BLaER1 treated with 17β-estradiol and CSF1 and Interleukin-3, amounts not matched to agents 10 nM and 100 nM (cell line): ENCODE data around the gene RABL3.
"Not testable (repeated sequence)": the region's sequence is repeated elsewhere in the genome, so short reads cannot be mapped to it uniquely, and the experiment has no call there.

Experiments used
- H3K27ac ChIP-seq, 11 experiments: shearing (Covaris generic); formaldehyde crosslinking; 2 replicates each; pipeline ENCODE4 v1.8.1; 2022
- H3K27me3 ChIP-seq, 11 experiments: shearing (Covaris generic); formaldehyde crosslinking; 2 replicates each; pipeline ENCODE4 v1.8.1; 2022
- H3K36me3 ChIP-seq, 11 experiments: shearing (Covaris generic); formaldehyde crosslinking; 2 replicates each; pipeline ENCODE4 v1.8.1; 2022
- H3K4me1 ChIP-seq, 10 experiments: shearing (Covaris generic); formaldehyde crosslinking; 2 replicates each; pipeline ENCODE4 v1.8.1; 2022
- H3K4me2 ChIP-seq, 11 experiments: shearing (Covaris generic); formaldehyde crosslinking; 2 replicates each; pipeline ENCODE4 v1.8.1; 2022
- H3K4me3 ChIP-seq, 10 experiments: shearing (Covaris generic); formaldehyde crosslinking; 2 replicates each; pipeline ENCODE4 v1.8.1; 2022
- H3K9ac ChIP-seq, 11 experiments: shearing (Covaris generic); formaldehyde crosslinking; 2 replicates each; pipeline ENCODE4 v1.8.1; 2022
- H3K9me3 ChIP-seq, 11 experiments: shearing (Covaris generic); formaldehyde crosslinking; replicated peaks in 1 of 11; 2 replicates each; pipeline ENCODE4 v1.8.1; 2022
- H4K20me1 ChIP-seq, 11 experiments: shearing (Covaris generic); formaldehyde crosslinking; 2 replicates each; pipeline ENCODE4 v1.8.1; 2022
- Cebpa-rat ChIP-seq, 11 experiments: shearing (Covaris generic); IDR thresholded peaks; 2 replicates each; pipeline ENCODE4 v1.8.1; 2022

RABL3 gene

DNA sequence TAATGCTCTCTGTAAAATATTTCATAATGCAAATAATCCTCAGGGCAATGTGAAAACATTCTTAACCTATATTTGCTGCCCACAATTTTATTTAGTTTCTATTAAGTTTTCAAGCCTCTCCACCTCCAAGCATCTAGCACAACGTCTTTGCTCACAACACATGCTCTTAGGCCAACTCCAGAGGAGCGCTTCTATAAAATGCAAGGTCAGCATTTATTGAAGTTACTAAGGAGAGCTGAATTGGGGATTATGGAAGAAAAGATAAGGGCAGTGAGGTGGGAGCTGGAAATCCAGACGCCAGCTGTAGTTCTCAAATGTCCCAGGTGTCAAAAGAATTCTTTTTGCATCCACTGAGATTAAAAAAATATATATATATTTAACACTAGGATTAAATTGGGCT is 996 bp downstream of the RABL3 start:
- H3K4me2 ChIP-seq: peak overlapping the region; percentile 68 to 85 (median 73)
- peaks cover 16 to 29% (median 21%) of the 10 kb centered on the region in 10 experiments for H3K4me1 ChIP-seq
- no peak for TF ChIP-seq Cebpa-rat (IDR thresholded peaks at IDR 0.05)
- peaks cover 16 to 27% (median 20%) of the 10 kb centered on the region in 11 experiments for H3K36me3 ChIP-seq
- H3K9me3 ChIP-seq: peaks cover 18 to 30% (median 22%) of the 10 kb centered on the region in 11 experiments
- H4K20me1 ChIP-seq: peaks cover 0 to 9% (median 0%) of the 10 kb centered on the region in 11 experiments; a peak in 4 of 22 replicates
- peak overlapping the region; percentile 81 to 97 (median 88) for H3K4me3 ChIP-seq
- peak overlapping the region in 9 of 11 experiments; percentile 89 to 99 (median 93); a peak in 15 of 22 replicates for H3K27ac ChIP-seq
- peak overlapping the region; percentile 85 to 97 (median 90); a peak in 17 of 22 replicates for H3K9ac ChIP-seq
- no peaks in the 10 kb centered on the region for H3K27me3 ChIP-seq

DNA sequence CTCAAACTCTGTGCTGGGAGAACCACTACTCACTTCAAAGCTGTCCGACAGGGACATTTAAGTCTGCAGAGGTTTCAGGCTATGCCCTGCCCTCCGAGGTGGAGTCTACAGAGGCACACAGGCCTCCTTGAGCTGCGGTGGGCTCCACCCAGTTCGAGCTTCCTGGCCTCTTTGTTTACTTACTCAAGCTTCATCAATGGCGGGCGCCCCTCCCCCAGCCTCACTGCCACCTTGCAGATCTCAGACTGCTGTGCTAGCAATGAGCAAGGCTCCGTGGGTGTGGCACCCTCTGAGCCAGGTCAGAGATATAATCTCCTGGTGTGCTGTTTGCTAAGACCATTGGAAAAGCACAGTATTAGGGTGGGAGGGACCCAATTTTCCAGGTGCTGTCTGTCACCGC is 4.3 kb downstream of the RABL3 start:
- H3K27ac ChIP-seq, H3K27me3 ChIP-seq, H3K4me3 ChIP-seq, H4K20me1 ChIP-seq, H3K9ac ChIP-seq, H3K4me2 ChIP-seq: not testable (repeated sequence)
- peaks cover 25 to 50% (median 32%) of the 10 kb centered on the region in 11 experiments for H3K9me3 ChIP-seq
- peaks cover 15 to 27% (median 19%) of the 10 kb centered on the region in 11 experiments for H3K36me3 ChIP-seq
- peaks cover 5 to 11% (median 7%) of the 10 kb centered on the region in 10 experiments; a peak in 16 of 20 replicates for H3K4me1 ChIP-seq

DNA sequence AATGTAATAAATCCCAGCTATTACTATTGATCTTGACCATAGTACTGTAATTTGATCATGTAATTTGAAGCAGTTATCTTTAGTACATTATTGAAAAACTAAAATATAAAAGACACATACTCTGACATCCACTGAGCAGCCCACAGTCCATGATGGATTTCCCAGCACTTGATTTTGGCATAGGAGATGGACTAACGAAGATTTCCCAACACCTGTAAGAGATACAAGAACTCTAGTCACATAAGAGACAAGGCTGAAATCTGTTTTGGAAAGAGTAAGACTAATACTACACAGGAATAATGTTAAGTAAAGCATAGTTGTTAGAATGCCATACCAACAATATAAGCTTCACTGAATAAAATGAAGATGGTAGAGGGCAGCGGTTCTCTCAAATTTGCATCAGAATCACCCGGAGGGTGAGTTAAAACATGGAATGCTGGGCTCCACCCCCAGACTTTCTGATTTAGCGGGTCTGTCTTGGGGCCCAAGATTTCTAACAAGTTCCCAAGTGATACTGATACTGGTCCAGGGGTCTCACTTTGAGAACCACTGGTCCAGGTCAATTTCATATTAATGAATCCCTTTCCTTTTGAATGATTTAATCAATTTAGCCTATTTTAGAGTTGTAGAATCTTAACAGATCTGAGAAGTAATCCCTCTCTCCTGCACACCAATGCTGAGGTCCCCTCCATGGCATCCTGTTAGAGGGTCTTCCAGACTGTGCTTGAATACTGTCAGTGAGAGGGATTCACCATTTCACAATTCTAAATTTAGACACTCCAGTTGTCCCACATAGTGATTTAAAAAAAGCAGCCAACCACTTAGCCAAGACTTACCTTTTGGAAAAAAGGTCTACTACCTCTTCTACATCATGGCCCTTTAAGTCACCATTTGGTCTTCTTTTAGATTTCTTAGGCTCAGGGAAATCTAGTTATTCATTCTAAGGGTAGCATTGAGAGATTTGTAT is 11.5 kb downstream of the RABL3 start:
- TF ChIP-seq Cebpa-rat (IDR thresholded peaks at IDR 0.05): no peak
- Histone ChIP-seq H3K4me2 (no peak overlapping the region), H3K36me3 (peaks cover 12 to 52% (median 38%) of the 10 kb centered on the region in 11 experiments), H3K9me3 (peaks cover 3 to 27% (median 11%) of the 10 kb centered on the region in 11 experiments; a peak in 18 of 22 replicates), H3K4me1 (no peaks in the 10 kb centered on the region), H3K9ac (no peak overlapping the region), H3K27ac (no peak overlapping the region), H4K20me1 (no peaks in the 10 kb centered on the region), H3K4me3 (no peak overlapping the region), H3K27me3 (no peaks in the 10 kb centered on the region)

DNA sequence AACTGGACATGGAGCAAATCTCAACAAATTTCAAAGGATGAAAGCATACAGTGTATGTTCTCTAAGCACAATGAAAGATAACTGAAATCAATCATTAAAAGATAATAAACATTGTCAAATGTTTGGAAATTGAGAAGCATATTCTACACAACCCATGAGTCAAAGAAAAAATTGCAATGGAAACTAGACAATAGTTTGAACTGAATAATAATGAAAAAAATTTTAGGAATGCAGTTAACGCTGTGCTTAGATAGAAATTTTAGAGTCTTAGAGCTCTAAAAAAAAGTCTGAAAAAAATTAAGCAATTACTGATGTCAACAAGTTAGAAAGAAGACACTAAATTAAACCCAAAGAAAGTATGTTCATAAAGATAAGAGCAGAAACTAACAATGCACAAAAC is 15.5 kb downstream of the RABL3 start:
- Histone ChIP-seq H3K4me1 (no peaks in the 10 kb centered on the region), H3K4me2 (no peak overlapping the region), H3K27me3 (no peaks in the 10 kb centered on the region), H4K20me1 (no peaks in the 10 kb centered on the region), H3K9ac (no peak overlapping the region), H3K27ac (no peak overlapping the region), H3K36me3 (peaks cover 13 to 56% (median 40%) of the 10 kb centered on the region in 11 experiments), H3K4me3 (no peak overlapping the region), H3K9me3 (peaks cover 0 to 12% (median 7%) of the 10 kb centered on the region in 11 experiments; a peak in 12 of 22 replicates)
- TF ChIP-seq Cebpa-rat (IDR thresholded peaks at IDR 0.05): no peak

DNA sequence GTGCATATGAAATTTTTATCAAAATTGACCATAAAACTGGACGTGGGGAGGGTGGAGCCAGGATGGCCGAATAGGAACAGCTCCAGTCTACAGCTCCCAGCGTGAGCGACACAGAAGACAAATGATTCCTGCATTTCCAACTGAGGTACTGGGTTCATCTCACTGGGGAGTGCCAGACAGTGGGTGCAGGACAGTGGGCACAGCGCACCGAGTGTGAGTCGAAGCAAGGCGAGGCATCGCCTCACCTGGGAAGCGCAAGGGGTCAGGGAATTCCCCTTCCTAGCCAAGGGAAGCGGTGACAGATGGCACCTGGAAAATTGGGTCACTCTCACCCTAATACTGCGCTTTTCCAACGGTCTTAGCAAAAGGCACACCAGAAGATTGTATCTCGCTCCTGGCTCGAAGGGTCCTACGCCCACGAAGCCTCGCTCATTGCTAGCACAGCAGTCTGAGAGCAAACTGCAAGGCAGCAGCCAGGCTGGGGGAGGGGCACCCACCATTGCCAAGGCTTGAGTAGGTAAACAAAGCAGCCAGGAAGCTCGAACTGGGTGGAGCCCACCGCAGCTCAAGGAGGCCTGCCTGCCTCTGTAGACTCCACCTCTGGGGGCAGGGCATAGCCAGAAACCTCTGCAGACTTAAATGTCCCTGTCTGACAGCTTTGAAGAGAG is 23.0 kb downstream of the RABL3 start:
- H3K9ac ChIP-seq, H3K27ac ChIP-seq, H3K27me3 ChIP-seq, H3K4me1 ChIP-seq, H3K9me3 ChIP-seq, H3K4me3 ChIP-seq, H4K20me1 ChIP-seq, H3K4me2 ChIP-seq: not testable (repeated sequence)
- peaks cover 0 to 22% (median 7%) of the 10 kb centered on the region in 11 experiments; a peak in 12 of 22 replicates for H3K36me3 ChIP-seq

DNA sequence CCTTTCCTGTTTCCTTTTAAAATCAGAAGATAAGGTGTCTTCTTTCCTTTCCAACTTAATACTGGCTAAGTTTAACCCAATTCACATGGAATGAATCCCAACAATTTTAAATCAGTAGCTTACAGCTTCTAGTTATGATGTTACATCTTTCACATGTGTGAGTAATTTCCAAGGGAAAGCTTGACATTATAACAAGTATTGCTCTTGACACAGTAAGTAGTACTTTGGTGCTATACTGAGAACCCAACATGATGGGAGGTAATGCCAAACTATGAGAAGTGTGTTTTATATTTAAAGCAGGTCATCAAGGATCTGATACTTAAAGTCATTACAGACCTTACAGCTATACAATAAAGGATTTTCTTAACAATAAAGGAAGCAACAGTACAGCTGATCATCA is 29.1 kb downstream of the RABL3 start:
- Histone ChIP-seq H3K9ac (no peak overlapping the region), H3K27me3 (no peaks in the 10 kb centered on the region), H3K9me3 (no peaks in the 10 kb centered on the region), H3K36me3 (peaks cover 3 to 30% (median 12%) of the 10 kb centered on the region in 11 experiments; a peak in 13 of 22 replicates), H3K4me1 (no peaks in the 10 kb centered on the region), H4K20me1 (no peaks in the 10 kb centered on the region), H3K4me3 (no peak overlapping the region), H3K27ac (no peak overlapping the region), H3K4me2 (no peak overlapping the region)
- no peak for TF ChIP-seq Cebpa-rat (IDR thresholded peaks at IDR 0.05)

DNA sequence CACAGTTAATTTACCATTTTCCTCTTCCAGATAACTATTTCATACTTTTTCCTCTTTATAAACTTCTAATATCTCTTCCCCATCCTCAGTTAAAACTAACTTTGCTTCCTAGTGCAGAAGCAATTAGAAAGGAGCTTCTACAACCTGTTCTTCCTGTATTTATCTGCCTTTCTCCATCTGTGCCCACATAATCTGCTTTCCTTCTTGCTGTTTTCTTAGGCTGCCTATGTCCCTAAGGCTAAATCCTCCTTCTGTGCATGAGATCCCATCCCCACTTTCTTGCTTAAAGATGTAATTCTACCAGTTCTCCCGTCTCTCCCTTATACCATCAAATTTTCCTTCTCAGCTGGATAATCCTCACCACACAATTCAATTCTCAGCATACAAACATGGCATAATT is 31.9 kb downstream of the RABL3 start:
- H3K4me2 ChIP-seq: no peak overlapping the region
- H3K9ac ChIP-seq: no peak overlapping the region
- TF ChIP-seq Cebpa-rat (IDR thresholded peaks at IDR 0.05): no peak
- H3K27me3 ChIP-seq: no peaks in the 10 kb centered on the region
- no peak overlapping the region for H3K4me3 ChIP-seq
- H4K20me1 ChIP-seq: no peaks in the 10 kb centered on the region
- H3K4me1 ChIP-seq: no peaks in the 10 kb centered on the region
- peaks cover 5 to 46% (median 24%) of the 10 kb centered on the region in 11 experiments; a peak in 18 of 22 replicates for H3K36me3 ChIP-seq
- H3K9me3 ChIP-seq: no peaks in the 10 kb centered on the region
- no peak overlapping the region for H3K27ac ChIP-seq

DNA sequence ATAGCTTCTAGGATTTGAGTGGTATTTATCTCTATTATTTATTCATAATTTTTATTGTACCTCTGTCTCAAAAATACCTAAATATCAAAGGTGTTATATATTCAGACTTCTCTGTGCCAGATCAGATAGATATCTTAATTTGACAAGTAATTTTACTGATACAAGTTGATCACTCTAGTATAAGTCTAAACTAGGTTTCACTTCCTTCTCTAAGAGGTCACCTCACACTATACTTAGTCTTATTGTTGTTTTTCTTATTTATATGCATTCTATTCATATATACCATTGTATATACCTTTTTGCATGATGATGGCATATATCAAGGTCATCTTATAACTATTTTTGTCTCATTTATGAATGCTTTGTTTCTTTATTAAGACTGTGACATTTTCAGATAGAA is 33.9 kb downstream of the RABL3 start:
- Histone ChIP-seq H3K4me2 (no peak overlapping the region), H3K27ac (no peak overlapping the region), H3K9ac (no peak overlapping the region), H4K20me1 (no peaks in the 10 kb centered on the region), H3K4me3 (no peak overlapping the region), H3K27me3 (no peaks in the 10 kb centered on the region), H3K36me3 (peaks cover 17 to 66% (median 37%) of the 10 kb centered on the region in 11 experiments; a peak in 21 of 22 replicates), H3K4me1 (no peaks in the 10 kb centered on the region), H3K9me3 (peaks cover 0 to 10% (median 2%) of the 10 kb centered on the region in 11 experiments; a peak in 10 of 22 replicates)
- TF ChIP-seq Cebpa-rat (IDR thresholded peaks at IDR 0.05): no peak

DNA sequence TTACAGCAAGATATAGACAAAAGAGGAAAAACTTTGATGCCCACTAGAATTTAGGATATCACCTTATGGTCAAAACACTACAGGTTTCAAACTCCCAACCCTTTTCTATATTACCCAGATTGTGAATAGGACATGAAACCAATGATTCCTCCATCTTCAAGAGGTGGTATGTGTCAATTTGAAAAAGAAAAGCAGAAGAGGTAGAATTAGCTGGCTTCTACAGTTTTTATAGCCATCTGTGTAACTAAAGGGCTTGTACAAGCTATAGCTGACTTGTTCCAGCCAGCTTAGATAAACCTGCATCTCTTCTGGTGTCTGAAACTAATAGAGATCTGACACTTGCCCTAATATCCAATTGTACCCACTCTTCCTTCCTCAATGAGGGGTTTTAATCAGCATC is 35.4 kb downstream of the RABL3 start:
- no peak overlapping the region for H3K4me2 ChIP-seq

More for the DNA sequence above, 35.4 kb downstream of the RABL3 start:
- TF ChIP-seq Cebpa-rat (IDR thresholded peaks at IDR 0.05): no peak
- no peak overlapping the region for H3K27ac ChIP-seq
- H3K4me3 ChIP-seq: no peak overlapping the region
- H4K20me1 ChIP-seq: no peaks in the 10 kb centered on the region
- H3K4me1 ChIP-seq: no peaks in the 10 kb centered on the region
- peaks cover 28 to 80% (median 48%) of the 10 kb centered on the region in 11 experiments for H3K36me3 ChIP-seq
- H3K9ac ChIP-seq: no peak overlapping the region
- no peaks in the 10 kb centered on the region for H3K27me3 ChIP-seq
- peaks cover 8 to 18% (median 9%) of the 10 kb centered on the region in 11 experiments; a peak in 20 of 22 replicates for H3K9me3 ChIP-seq
